ENCODE measurements around the gene SRGAP1.

GRCh38 chr12:63924781-63925180, 80.3 kb downstream of the SRGAP1 start:
- TF ChIP-seq CTCF (optimal IDR thresholded peaks at IDR 0.05 in 1 of 3, IDR thresholded peaks at IDR 0.05 in 1 of 3, conservative IDR thresholded peaks at IDR 0.05 in 1 of 3; ENCODE audit: extremely low read depth in 1 of 3, insufficient read depth in 2 of 3, low read length in 3 of 3) (no peak), EZH2 (IDR thresholded peaks at IDR 0.05; ENCODE audit: low read length) (no peak)
